HG03469 (cell line): ENCODE results near the gene LHFPL2.
"Not testable (repeated sequence)": the region's sequence is repeated elsewhere in the genome, so short reads cannot be mapped to it uniquely, and the experiment has no call there.

Source experiments
- ATAC-seq: cut with Tn5 transposase; IDR thresholded peaks from one replicate; pipeline ENCODE4 v1.9.1; 2021; ENCODE audit warnings: mild to moderate bottlenecking, moderate library complexity, moderate number of reproducible peaks; ENCODE audit not compliant: unreplicated experiment

LHFPL2 gene, protein sequence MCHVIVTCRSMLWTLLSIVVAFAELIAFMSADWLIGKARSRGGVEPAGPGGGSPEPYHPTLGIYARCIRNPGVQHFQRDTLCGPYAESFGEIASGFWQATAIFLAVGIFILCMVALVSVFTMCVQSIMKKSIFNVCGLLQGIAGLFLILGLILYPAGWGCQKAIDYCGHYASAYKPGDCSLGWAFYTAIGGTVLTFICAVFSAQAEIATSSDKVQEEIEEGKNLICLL

DNA sequence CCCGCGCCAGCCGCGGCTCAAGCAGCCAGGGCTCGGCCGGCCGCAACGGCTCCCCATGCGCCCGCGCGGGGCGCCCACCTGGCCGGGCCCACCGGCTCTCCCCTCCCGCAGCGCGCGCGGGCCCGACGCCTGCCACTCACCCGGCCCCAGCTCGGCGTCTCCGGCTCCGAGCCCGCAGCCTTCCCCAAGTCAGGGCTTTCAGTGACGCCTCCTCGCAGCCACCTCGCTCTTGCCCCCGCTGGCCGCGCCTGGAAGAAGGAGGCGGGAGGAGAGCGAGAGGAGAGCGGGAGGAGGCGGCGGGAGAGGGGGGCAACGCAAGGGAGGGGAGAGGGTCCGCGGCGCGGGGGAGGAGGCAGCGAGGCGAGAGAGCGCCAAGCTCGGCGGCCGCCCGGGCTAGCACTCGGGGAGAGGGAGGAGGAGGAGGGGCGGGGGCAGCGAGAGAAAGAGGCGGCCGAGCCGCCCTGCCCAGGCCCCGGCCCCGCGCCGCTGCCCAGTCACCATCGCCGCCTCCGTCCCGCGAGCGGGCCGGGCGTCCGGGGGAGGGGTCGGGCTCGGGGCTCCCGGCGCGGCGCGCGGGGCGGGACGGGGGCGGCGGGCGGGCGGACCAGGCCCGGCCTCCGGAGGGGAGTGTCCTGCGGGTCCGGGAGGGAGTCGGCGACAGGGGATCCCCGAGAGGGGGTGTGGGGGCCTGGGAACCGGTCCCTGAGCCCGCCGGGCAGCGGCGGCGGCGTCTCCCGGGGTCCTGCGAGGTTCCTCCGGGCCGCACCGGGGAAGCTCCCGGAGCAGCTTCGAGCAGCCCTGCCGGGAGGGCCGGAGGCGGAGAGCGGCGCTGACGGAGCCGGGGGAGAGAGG, at the start of gene LHFPL2:
LHFPL2 (minus strand) TSS at position 414 of the 852 bp plus-strand sequence. CDS start 138,559 bp downstream, outside the sequence.
- ATAC-seq: no peak

DNA sequence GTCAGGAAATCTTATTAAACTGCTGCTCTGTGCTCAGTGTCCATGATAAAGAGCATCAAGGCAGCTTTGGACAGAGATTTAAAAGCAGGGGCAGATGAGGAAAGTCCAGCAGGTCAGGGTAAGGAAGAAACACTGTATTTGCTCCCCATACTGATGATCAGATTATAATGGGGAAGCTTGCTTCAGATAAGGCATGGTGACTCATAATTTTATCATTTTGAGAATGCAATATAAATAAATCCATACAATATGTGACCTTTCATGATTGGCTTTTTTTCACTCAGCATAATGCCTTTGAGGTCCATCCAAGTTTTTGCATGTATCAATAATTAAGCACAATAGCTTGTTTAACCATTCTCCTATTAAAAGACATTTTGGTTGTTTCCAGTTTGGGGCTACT, 48.1 kb upstream of the LHFPL2 start:
- no peak for ATAC-seq

DNA sequence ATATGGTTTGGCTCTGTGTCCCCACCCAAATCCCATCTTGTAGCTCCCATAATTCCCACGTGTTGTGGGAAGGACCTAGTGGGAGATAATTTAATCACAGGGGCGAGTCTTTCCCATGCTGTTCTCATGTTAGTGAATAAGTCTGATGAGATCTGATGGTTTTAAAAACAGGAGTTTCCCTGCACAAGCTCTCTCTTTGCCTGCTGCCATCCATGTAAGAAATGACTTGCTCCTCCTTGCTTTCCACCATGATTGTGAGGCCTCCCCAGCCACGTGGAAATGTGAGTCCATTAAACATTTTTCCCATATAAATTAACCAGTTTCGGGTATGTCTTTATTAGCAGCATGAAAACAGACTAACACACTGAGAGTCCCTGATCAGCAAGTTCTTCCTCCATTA, 47.5 kb upstream of the LHFPL2 start:
- ATAC-seq: not testable (repeated sequence)

DNA sequence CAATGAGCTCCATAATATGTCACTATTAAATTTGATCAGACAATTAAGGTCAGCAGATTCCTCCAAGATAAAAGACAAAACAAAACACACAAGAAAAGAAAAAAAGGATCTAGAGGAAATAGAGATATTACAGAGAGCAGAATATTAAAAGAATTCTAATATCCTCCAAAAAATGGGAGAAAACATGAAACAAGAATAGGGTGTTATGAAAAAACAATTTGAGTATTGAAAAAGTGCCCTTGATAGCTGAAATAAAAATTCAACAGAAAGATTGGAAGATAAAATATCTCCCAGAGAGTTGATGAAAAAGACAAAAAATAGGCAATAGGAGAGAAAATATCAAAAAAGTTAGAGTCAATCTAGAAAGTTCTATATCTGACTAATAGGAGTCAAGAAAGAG, 44.8 kb upstream of the LHFPL2 start:
- no peak for ATAC-seq

DNA sequence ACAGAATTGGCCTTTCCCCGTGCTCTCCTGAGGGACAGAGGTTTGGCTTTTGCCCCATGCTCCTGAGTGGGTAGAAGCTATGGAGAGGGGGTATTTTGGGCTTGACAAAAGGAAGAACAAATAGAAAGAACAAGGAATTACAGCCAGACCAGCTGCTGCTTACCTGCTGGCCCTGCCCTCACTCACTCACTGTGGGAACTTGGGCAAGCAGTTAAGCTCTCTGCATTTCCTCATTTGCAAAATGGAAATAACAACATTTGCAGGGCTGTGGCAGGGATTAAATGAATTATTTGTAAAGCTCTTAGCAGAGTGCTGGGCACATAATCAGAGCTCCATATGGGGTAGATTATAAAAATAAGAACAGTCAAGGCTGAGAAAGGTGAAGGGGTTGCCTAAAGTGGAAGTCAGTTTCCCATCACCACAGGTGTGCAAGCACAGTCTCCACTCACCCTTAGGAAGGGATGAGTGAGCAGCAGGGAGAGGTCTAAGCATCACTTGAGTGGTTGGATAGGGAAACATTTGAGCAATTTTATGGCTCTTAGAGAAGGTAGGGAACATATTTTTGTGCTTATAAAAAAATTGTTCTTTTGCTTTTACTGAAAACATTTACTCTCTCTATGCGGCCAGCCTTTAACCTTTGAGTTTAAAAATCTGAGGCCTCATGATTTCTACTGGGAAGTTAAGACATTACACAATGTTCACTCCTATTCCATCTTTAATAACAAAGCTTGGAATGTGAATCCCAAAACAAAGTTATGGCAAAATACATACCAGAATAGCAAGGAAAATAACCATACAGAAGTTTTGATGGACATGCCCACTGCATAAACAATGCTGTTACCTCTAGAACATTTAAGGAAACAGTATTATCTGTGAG, 42.8 kb upstream of the LHFPL2 start:
- no peak for ATAC-seq

DNA sequence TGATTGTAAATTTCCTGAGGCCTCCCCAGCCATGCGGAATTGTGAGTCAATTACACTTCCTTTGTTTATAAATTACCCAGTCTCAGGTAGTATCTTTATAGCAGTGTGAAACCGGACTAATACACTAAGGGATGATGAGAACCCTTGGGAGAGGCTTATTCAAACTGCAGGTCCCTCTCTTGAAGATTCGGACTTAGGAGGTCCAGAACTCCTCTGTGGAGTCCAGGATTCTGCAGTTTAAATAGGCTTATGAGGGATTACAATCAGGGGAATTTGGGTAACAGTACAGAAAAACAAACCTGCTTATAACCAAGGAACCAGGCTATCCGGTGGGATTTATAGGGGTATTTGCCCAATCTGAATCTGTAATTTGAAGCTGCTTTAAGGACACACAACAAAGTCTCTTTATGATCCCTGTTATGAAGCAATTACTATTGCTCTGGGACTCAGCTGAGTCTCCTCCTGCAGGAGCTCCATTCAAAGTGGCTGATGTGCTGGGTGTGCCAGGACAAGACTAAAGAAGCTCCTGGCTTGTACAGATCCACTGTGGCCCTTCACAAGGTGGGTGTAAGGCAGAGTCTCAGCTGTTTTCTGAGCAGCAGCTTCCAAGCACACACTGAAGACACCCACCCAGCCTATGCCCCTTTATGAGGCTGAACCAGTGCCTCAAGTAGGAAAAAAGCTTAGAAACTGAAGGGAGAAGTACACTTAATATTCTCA, 41.8 kb upstream of the LHFPL2 start:
- ATAC-seq: no peak

DNA sequence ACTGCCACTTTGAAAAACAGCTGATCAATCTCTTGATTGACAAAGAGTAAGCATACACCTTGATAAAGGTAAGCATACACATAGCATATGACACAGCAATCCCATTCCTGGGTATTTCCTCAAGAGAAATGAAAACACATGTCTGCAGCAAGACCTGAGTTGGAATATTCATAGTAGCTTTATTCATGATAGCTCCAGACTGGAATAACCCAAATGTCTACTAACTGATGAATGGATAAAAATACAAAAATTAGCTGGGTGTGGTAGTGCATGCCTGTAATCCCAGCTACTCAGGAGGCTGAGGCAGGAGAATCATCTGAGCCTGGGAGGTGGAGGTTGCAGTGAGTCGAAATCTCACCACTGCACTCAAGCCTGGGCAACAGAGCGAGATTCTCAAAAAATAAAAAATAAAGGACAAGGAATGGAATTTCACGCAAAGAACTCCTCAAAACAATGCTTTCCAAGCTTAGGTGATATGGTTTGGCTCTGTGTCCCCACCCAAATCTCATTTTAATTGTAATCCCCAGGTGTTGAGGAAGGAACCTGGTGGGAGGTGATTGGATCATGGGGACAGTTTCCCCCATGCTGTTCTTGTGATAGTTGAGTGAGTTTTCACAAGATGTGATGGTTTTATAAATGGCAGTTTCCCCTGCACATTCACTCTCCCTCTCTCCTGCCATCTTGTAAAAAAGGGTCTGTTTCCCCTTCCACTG, 41.1 kb upstream of the LHFPL2 start:
- no peak for ATAC-seq

DNA sequence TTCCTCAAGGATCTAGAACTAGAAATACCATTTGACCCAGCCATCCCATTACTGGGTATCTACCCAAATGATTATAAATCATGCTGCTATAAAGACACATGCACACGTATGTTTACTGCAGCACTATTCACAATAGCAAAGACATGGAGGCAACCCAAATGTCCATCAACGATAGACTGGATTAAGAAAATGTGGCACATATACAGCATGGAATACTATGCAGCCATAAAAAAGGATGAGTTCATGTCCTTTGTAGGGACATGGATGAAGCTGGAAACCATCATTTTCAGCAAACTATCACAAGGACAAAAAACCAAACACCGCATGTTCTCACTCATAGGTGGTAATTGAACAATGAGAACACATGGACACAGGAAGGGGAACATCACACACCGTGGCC, 38.9 kb upstream of the LHFPL2 start:
- not testable (repeated sequence) for ATAC-seq

DNA sequence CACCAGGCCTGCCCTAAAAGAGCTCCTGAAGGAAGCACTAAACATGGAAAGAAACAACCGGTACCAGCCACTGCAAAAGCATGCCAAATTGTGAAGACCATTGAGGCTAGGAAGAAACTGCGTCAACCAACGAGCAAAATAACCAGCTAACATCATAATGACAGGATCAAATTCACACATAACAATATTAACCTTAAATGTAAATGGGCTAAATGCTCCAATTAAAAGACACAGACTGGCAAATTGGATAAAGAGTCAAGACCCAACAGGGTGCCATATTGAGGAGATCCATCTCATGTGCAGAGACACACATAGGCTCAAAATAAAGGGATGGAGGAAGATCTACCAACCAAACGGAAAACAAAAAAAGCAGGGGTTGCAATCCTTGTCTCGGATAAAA, 35.3 kb upstream of the LHFPL2 start:
- not testable (repeated sequence) for ATAC-seq

DNA sequence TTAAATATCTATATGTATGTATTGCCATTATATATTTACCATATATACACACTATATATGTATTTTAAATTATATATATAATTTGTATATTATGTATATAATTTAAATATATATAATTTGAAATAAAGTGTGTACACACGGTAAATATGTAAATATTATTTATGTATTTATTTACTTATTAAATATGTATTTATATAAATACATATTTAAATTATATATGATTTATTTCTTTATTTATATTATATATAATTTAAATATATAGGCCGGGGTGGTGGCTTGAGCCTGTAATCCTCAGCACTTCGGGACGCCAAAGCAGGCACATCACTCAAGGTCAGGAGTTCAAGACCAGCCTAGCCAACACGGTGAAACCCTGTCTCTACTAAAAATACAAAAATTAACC, 31.3 kb upstream of the LHFPL2 start:
- no peak for ATAC-seq

DNA sequence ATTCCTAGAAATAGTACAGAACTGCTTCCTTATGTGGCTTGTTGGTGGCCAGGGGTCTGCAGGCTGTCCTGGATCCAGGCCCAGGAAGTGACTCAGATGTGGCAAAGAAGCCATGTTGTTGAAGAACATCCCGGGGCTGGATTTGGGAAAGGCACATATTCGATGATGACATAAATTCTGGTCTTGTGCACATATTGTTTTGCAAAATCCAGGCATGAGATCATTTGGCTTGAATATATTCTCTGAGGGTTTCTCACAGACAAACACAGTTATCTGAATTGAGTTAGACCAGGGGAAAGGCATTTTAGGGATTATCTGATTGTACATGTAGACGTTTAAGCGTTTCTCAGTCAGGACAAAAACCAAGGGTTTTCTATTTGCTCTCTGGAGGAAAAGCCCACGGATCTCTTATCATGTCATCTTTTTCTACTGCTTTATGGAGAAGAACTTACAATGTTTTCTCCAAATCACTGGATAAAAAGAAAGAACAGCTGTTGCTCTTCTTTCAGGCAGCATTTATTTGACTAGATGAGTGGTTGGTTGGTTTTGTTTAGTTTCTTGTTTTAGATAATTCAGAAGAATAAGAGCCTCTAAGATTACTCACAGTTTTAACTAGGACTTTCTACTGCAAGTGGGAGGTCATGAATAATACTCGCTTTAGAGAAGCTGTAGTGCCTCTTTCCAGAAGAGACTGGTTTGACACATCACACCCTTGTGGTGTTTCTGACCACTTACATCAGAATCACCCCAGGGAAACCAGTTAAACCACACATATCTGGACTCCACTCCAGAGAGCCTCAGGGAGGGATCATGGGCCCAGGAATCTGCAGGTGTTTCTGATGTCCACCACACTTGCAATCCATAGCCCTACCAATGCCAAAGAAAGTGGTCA, 29.5 kb upstream of the LHFPL2 start:
- ATAC-seq: no peak

DNA sequence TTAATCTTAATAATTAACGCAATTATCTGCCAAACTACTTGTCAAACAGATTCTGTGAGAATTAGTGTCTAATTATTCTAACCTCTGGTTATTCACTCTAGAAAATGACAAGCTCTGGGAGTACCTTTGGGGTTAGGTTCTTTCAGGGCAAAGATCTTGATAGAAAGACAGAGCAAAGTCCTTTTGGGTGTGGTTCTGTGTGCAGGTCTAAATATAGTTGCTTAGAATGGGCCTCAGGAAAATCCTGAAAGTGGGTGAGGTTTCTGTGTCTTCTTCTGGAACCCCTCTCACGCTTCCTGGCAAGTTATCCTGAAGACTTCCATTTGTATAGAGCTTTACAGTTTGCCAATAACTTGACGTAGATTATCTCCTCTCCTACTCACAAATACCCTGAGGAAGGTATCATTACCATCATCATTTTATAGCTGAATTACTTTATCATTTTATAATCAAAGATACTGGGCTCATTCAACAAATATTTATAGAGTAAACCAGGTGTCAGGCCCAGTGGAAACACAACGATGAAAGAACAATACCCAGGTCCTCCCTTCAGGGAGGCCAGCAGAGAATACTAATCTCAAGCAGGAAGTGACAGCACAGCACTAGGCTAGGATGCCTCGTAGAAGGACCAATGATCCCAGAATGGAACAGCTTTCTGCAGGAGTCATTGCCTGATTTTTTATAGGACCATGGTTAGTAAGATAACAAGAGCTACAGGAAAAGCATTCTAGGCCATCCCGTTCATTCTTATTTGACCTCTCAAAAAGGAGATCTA, 27.6 kb upstream of the LHFPL2 start:
- ATAC-seq: no peak

DNA sequence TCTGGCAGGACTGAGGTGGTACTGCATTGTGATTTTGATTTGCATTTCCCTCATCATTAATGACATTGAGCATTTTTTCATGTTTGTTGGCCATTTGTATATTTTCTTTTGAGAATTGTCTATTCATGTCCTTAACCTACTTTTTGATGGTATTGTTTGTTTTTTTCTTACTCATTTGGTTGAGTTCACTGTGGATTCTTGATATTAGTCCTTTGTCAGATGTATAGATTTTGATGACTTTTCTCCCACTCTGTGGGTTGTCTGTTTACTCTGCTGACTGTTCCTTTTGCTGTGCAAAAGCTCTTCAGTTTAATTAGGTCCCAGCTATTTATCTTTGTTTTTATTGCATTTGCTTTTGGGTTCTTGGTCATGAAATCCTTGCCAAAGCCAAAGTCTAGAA, 25.3 kb upstream of the LHFPL2 start:
- ATAC-seq: not testable (repeated sequence)

DNA sequence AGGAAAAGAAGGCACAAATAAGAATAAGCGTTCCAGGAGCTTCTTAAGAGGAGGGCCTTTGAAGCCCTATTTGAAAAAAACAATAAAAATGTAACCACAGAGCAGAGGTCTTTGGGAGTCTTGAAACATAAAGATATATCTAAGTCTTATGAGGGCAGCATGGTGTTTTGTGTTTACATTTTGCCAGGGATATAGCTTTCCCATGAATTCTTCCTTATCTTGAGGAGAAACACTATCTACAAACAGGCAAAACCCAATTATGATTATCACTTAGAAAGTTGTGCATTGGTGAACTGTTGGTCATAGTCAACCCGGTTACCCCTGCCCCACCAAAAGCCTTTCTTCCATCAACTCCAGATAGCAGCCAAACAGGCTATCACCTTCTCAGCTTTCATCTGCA, 23.6 kb upstream of the LHFPL2 start:
- ATAC-seq: no peak

DNA sequence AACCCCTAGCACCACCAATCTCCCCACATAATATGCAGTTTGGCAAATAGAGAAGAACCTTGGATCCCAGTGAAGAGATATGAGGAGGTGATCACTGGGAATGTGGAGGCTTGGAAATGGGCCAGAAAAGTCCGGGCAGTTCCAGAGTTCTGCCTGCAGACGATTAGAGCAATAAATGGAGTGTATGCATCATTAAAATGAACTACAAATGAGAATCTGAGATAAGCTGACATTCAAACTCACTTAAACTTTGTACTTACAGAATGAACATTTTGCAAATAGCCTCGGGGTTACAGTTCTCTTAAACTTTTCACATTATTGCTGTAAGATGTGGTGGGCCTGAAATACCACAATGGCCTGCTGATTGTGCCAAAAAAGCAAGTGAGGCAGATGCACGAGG, 23.0 kb upstream of the LHFPL2 start:
- no peak for ATAC-seq

DNA sequence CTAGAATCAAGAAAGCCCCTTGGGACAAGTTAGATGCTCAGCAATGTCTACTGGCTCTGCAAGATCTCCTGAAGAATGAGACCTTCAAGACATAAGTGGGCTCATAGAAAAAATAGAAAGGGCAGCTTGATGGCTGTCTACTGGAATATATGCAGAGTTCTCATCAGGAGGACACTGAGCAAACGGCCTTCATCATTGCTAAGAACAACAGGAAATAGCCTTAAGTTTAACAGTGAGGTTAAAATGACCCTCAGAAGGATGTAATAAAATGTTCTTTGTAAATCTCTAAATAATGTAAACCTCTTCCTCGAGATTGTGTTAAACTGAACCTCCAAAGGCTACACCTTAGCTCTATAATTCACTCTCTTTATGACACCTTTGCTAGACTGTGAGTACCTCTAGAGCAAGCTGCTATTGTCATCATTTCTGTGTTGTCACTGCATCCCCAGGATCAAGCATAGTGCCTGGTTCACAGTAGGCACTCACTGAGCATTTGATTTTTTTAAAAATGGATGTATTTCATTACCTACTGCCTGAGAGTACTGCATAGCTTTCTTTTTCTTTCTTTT, 22.2 kb upstream of the LHFPL2 start:
- no peak for ATAC-seq

DNA sequence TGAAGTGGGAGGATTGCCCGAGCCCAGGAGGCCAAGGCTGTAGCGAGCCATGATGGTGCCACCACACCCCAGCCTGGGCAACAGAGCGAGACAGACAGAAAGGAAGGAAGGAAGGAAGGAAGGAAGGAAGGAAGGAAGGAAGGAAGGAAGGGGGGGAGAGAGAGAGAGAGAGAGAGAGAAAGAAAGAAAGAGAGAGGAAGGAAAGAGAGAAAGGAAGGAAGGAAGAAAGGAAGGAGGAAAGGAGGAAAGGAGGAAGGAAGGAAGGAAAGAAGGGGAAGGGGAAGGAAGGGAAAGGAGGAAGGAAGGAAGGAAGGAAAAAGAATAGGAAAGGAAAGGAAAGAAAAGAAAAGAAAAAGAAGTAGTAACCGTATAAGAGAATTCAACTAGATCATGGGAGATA, 20.8 kb upstream of the LHFPL2 start:
- ATAC-seq: no peak

DNA sequence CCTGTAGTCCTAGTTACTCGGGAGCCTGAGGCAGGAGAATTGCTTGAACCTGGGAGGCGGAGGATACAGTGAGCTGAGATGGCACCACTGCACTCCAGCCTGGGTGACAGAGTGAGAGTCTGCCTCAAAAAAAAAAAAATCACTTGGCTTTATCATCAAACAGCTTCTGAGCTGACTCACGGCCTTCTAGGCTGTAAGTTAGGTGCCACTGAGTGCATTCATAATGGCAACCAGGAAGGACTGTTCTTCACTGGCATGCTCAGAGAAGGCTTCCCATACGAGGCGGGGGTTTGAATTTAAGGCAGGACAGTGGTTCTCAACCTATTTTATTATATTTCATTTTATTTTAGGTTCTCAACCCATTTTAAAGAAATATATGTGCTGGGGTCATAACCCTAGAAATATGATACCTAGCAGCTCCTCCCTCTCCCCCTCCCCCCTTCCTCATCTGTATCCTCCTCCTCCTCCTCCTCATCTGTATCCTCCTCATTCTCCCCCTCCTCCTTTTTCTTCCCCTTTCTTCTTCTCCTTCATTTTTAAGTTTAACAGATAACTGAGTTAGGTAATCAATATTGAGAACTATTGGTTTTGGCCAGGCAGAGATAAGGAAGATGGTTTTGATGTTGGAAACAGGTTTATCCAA, 19.0 kb upstream of the LHFPL2 start:
- ATAC-seq: no peak
